Measurements from ENCODE around the gene FOXA3.
"Not testable (repeated sequence)": the region's sequence is repeated elsewhere in the genome, so short reads cannot be mapped to it uniquely, and the experiment has no call there.

The FOXA3 gene

GRCh38 chr19:45828945-45829344 lies 35.2 kb upstream of the FOXA3 start:
- DNase-seq = no peak

- DNase-seq = no peak
Observed at GRCh38 chr19:45834970-45835369, 29.2 kb upstream of the FOXA3 start.

GRCh38 chr19:45842198-45842597 lies 21.9 kb upstream of the FOXA3 start:
- DNase-seq = no peak

- no peak for DNase-seq
Observed at GRCh38 chr19:45847663-45848062, 16.5 kb upstream of the FOXA3 start.

- DNase-seq = no peak
Observed at GRCh38 chr19:45848922-45849321, 15.2 kb upstream of the FOXA3 start.

- no peak for DNase-seq
Observed at GRCh38 chr19:45852145-45852750, 11.9 kb upstream of the FOXA3 start.

- DNase-seq = no peak
Observed at GRCh38 chr19:45852983-45853382, 11.1 kb upstream of the FOXA3 start.

GRCh38 chr19:45854167-45854778 lies 9.9 kb upstream of the FOXA3 start:
- DNase-seq = no peak

- no peak for DNase-seq
Observed at GRCh38 chr19:45860359-45861259, 3.5 kb upstream of the FOXA3 start.

GRCh38 chr19:45862271-45862563 lies 1.9 kb upstream of the FOXA3 start:
- DNase-seq = no peak

GRCh38 chr19:45862564-45863334 lies 1.4 kb upstream of the FOXA3 start, which contains the start of gene SYMPK:
Gene SYMPK, minus strand, starts transcription at chr19:45863147. Its CDS starts 8,652 bp downstream, at chr19:45854495.
- peak; percentile 99 for DNase-seq

- DNase-seq = no peak
Observed at GRCh38 chr19:45863335-45863839, 739 bp upstream of the FOXA3 start.

GRCh38 chr19:45864629-45865082 lies 530 bp downstream of the FOXA3 start:
- no peak for DNase-seq

- DNase-seq = no peak
Observed at GRCh38 chr19:45865269-45865948, 1.3 kb downstream of the FOXA3 start.

- no peak for DNase-seq
Observed at GRCh38 chr19:45866400-45867176, 2.5 kb downstream of the FOXA3 start.

- not testable (repeated sequence) for DNase-seq
Observed at GRCh38 chr19:45867241-45867640, 3.1 kb downstream of the FOXA3 start.

GRCh38 chr19:45870798-45871197 lies 6.7 kb downstream of the FOXA3 start:
- no peak for DNase-seq

GRCh38 chr19:45872095-45872919 lies 8.2 kb downstream of the FOXA3 start:
- DNase-seq = no peak

GRCh38 chr19:45873219-45873772 lies 9.2 kb downstream of the FOXA3 start:
- DNase-seq = no peak

GRCh38 chr19:45874620-45874966 lies 10.5 kb downstream of the FOXA3 start:
- DNase-seq = no peak

GRCh38 chr19:45876161-45876410 lies 12.0 kb downstream of the FOXA3 start:
- DNase-seq = no peak

Data from CD4-positive, alpha-beta T cell treated with Interferon alpha-2 for 1 hour (primary cell).